ENCODE results near the gene RABGGTA.
A peak's percentile ranks its signal among the peaks of the same experiment; 100 is the strongest.

Gene RABGGTA

GRCh38 chr14:24240110-24240918, 31.1 kb downstream of the RABGGTA start:
- H3K36me3 ChIP-seq (ENCODE audit: low read depth) = peaks cover 63% of the 10 kb centered on the region
- no peaks in the 10 kb centered on the region for H3K9me3 ChIP-seq (ENCODE audit: severe bottlenecking)
- no peak for TF ChIP-seq CTCF (IDR thresholded peaks at IDR 0.05; ENCODE audit: poor library complexity, severe bottlenecking)
- H3K4me3 ChIP-seq (ENCODE audit: severe bottlenecking) = no peak overlapping the region
- H3K27ac ChIP-seq (ENCODE audit: poor library complexity, severe bottlenecking) = peak overlapping the region; percentile 18
- DNase-seq (ENCODE audit: low spot score) (no peak), ATAC-seq (ENCODE audit: low read depth) (no peak)
- H3K4me1 ChIP-seq (ENCODE audit: insufficient read depth, poor library complexity, severe bottlenecking) = peaks cover 23% of the 10 kb centered on the region
- H3K27me3 ChIP-seq (ENCODE audit: insufficient read depth, poor library complexity, severe bottlenecking) = no peaks in the 10 kb centered on the region

GRCh38 chr14:24238527-24239037, 32.8 kb downstream of the RABGGTA start:
- no peak overlapping the region for H3K4me3 ChIP-seq (ENCODE audit: severe bottlenecking)
- peaks cover 80% of the 10 kb centered on the region for H3K36me3 ChIP-seq (ENCODE audit: low read depth)
- DNase-seq (ENCODE audit: low spot score) (no peak), ATAC-seq (ENCODE audit: low read depth) (no peak)
- no peak for TF ChIP-seq CTCF (IDR thresholded peaks at IDR 0.05; ENCODE audit: poor library complexity, severe bottlenecking)
- H3K9me3 ChIP-seq (ENCODE audit: severe bottlenecking) = no peaks in the 10 kb centered on the region
- peak overlapping the region; percentile 18 for H3K27ac ChIP-seq (ENCODE audit: poor library complexity, severe bottlenecking)
- H3K4me1 ChIP-seq (ENCODE audit: insufficient read depth, poor library complexity, severe bottlenecking) = peaks cover 31% of the 10 kb centered on the region
- H3K27me3 ChIP-seq (ENCODE audit: insufficient read depth, poor library complexity, severe bottlenecking) = no peaks in the 10 kb centered on the region

- DNase-seq (ENCODE audit: low spot score) (peak; percentile 85), ATAC-seq (ENCODE audit: low read depth) (peak; percentile 6; the same call in 2 of the 3 replicates)
- Histone ChIP-seq H3K9me3 (ENCODE audit: severe bottlenecking) (no peaks in the 10 kb centered on the region), H3K36me3 (ENCODE audit: low read depth) (peaks cover 83% of the 10 kb centered on the region), H3K4me3 (ENCODE audit: severe bottlenecking) (no peak overlapping the region), H3K27ac (ENCODE audit: poor library complexity, severe bottlenecking) (peak overlapping the region; percentile 18), H3K27me3 (ENCODE audit: insufficient read depth, poor library complexity, severe bottlenecking) (no peaks in the 10 kb centered on the region), H3K4me1 (ENCODE audit: insufficient read depth, poor library complexity, severe bottlenecking) (peaks cover 27% of the 10 kb centered on the region)
- no peak for TF ChIP-seq CTCF (IDR thresholded peaks at IDR 0.05; ENCODE audit: poor library complexity, severe bottlenecking)
Measured at GRCh38 chr14:24238123-24238522, 33.3 kb downstream of the RABGGTA start.

- Histone ChIP-seq H3K27ac (ENCODE audit: poor library complexity, severe bottlenecking) (peak overlapping the region; percentile 18), H3K27me3 (ENCODE audit: insufficient read depth, poor library complexity, severe bottlenecking) (no peaks in the 10 kb centered on the region), H3K9me3 (ENCODE audit: severe bottlenecking) (no peaks in the 10 kb centered on the region), H3K4me1 (ENCODE audit: insufficient read depth, poor library complexity, severe bottlenecking) (peaks cover 24% of the 10 kb centered on the region), H3K4me3 (ENCODE audit: severe bottlenecking) (no peak overlapping the region), H3K36me3 (ENCODE audit: low read depth) (peaks cover 83% of the 10 kb centered on the region)
- TF ChIP-seq CTCF (IDR thresholded peaks at IDR 0.05; ENCODE audit: poor library complexity, severe bottlenecking) = no peak
- no peak for ATAC-seq (ENCODE audit: low read depth)
- no peak for DNase-seq (ENCODE audit: low spot score)
Measured at GRCh38 chr14:24237463-24237955, 33.9 kb downstream of the RABGGTA start.
